Fibroblast of gingiva (primary cell): ENCODE data around the gene DENND1A.

ENCODE experiments used
- DNase-seq: peaks from one replicate; pipeline ENCODE4 v3.0.0-alpha.2; 2011; ENCODE audit warnings: low read depth

Gene DENND1A

DNA sequence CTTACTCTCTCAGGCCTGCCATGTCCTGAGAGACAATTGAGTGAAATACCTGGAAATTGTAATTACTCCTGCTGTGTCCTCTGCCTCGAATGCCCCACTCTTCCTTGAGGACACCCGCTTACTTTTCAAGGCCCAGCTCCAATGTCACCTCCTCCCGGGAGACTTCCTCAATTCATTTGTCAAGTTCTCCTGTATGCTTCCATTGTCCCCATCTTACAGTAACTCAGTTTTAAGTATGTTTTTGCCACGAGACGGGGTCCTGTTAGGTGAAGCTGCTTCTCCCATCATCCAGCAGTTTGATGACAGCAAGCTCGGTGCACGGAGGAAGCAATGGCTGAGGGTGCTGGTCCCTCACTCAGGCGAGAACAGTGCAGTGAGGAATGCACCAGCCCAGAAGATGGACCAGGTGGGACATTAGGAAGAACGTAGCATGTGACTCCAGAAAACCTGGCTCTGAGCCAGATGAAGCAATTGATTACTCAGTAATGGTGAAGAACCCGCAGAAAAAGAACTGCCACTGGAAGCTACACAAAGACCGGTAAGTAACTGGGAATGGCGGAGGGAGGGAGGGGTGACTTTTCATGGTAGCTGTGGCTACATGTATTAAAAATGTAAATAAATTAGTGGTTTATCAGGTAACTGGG, 274.8 kb downstream of the DENND1A start:
- no peak for DNase-seq

DNA sequence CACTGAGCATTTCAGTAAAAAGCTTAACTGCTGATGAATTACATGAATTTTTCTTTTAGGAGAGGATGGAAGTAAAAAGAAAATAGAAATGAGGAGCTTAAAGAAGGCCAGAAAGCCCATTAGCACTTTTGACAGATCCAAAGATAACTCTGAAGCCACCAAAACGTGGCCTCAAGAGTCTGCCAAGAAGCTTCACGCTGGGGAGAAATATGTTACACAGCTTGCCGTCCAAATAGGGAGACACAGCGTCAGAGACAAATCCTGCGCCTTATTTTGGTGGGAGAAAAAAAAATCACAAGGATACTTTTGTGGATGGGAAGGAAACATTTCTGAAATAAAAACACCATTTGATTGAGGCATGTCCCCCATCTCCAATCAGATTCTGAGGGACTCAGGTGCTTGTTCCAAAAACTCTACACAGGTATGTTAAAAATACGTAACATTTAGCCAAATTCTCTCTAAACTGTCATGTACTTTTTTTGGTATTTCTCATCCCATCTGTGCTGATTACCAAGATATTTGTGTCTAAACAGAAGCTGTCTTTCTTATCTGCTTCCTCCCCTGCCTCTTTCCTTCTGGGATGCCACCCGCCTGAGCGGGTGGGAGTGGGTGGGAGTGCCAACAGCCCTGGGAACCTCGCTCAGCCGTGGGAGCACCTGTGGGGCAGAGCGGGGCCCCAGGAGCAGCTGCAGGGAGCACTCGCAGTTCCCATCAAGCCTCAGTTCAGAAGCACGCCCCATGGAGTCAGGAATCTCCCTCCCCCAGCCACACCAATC, 275.5 kb downstream of the DENND1A start:
- no peak for DNase-seq

DNA sequence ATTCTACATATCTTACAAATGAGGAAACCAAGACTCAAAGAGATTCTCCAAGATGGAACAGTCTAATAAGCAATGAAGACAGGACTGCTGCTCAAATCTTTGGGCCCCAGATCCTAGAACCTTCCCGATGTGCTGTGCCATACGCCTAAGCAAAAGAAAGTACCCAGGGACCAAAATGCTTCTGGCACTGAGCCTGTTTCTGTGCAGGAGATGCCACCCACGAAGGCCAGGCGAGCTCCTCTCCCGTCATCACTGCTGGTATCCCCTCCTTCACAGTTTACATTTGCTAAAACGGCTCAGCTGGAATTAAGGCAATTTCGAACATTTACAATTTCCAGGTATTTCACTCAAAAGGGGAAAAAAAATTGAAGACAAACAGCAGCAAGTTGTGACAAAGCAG, 277.5 kb downstream of the DENND1A start:
- no peak for DNase-seq

DNA sequence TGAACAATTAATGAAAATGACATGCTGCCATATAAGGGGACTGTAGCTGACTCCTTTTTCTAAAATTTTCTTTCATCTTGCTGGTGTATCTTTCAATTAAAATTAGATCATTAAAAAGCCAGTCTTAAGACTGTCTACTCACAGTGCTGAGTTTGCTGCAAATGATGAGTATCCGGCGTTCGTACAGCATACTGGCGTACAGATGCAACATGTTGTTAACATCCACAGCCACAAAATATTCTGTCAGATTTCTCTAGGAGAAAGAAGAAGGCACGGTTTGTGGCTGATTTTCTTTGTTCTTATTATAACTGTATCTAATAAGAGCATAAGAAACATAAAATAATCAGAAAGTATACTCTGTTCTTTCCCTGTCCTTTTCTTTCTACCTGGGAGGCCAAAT, 278.1 kb downstream of the DENND1A start:
- no peak for DNase-seq

DNA sequence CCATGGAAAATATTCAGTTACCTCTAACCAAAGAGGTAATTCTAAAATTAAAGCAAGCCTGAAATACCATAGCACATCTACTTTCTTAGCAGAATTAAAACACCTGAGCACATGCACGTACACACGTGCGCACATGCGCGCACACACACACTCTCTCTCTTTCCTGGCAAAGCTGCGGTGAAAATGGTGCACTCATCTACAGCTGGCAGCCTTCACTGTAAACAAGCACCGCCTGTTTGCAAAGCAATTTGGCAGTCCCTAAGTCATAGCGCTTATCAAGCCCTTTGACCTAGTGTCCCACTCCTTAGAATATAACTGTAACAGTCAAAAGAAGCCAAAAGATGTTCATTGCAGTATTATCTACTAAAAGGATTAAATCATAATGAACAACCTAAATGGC, 278.7 kb downstream of the DENND1A start:
- DNase-seq = no peak

DNA sequence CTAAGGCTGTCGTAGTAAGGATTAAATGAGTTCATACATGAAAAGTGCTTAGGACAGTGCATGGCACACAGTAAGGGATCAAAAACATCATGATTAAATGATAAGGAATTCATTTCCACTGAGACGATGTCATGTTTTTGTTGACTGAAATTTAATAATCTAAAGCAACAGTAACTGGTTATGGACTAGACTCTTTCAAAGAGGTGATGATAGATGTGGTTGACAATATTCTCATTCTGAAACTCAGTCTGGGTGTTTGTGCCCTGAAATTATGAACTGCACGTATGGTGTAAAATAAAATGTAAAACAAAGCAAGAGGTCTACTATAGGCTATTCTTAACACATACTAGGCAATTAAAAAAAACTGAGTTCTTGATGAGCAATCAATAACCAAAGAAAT, 280.0 kb downstream of the DENND1A start:
- DNase-seq = no peak

DNA sequence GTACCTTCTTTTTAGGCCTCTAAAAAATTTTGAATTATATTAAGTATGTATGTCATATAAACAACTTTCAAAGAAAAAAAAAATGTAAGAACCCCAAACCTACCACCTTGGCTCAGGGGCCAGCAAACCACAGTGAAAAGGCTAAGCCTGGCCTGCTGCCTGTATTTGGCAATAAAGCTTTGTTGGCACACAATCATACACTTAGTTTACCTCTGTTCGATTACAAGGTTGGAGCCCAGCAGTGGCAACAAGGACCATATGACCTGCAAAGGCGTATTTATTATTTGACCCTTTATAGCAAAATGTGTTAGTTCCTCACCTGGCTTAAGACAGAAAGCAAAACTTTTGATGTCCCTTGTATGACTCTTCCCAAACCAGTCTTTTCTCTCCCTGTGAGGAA, 282.8 kb downstream of the DENND1A start:
- no peak for DNase-seq

DNA sequence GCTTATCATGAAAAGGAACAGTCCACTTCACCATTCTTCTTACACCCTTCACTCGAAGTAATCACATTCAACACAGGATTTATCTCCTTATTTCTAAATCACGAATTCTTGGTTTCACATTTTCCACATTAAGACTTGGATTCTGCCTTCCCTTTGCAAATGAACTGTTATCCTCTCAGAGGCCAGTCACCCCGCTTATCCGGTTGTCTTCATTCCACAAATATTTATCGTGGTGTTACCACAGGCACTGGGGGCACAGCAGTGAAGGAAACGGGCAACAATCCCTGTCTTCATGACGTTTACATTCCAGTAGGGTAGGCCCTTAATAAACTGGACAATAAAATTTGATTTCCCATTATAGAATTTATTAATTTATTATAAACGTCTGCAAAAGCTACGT, 284.2 kb downstream of the DENND1A start:
- no peak for DNase-seq

DNA sequence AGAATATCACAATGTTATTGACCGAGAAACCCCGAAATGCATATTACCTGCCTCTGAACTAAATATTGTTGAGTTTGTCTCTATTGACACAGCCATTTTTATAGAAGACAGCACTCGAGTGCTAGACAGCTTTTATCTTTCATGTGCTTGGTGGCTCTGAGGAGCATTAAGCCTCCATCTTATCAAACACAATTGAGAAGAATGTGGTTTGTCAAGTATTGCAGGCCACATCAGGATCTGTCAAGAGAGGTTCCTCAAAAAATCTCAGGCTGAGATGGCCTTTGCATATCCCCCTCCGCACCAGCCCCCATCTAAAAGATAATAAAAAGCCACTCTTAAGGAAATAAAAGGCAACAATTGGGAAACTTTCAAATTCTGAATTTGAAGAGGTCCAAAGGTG, 284.8 kb downstream of the DENND1A start:
- DNase-seq = no peak

DNA sequence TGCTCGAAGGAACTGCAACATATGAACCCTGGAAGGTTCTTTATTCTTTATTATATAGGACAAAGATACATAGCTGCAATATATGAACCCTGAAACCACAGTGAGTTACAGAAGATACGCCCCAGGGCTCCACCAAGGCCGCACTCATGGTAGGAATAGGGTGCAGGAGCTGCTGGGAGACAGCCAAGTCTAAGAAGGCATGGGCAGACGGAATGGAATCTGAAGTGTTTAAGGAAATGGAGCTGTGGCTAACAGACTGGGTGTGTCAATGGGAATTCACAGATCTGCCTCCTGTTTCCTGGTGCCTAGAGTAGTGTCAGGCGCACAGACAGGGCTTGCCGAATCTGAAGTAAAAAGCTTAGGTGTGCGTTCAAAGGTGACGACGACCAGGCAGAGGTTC, 286.4 kb downstream of the DENND1A start:
- DNase-seq = no peak

DNA sequence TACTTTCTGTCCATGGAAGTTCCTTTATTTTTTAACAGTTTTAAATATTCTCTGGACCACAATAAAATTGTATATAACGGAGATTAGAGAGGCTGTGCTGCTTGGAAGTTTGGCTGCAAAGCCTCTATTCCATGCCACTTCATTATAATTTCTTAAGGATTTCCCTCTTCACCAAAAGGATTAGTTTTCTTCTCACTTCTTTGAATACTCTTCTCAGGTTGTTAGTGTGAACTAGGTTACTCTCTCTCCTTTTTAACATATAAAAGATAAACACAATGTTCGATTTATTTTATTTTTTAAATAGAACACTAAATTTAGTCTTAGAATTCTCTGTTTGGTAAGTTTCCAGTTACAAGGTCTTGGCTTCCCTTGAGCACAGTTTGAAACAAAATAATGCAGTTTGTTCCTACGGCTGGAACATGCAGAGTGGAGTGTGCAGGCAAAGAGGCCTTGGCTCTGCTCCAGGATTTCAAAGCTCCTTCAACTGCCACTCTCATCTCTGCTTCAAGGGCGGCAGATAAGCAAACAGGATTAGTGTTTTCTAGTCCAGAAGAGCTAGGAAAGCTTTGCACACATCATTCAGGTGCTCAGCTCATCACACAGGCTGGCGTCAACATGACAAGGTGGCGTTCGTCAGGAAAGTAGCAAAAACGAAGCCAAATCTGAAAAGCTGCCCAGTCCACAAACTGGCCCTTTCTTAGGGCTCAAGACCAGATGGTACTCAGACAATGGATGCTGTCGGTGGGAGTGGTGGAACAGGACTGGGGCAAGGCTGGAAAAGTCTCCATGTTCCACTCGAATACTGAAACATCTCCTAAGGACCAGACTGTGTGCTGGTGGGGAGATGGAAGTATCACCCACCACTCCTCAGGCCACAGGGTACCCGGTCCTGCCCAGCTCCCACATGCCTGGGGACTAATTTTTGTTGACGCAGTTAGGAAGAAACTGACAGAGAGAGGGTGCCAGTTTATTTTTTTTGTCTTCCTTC, 287.3 kb downstream of the DENND1A start:
- no peak for DNase-seq

DNA sequence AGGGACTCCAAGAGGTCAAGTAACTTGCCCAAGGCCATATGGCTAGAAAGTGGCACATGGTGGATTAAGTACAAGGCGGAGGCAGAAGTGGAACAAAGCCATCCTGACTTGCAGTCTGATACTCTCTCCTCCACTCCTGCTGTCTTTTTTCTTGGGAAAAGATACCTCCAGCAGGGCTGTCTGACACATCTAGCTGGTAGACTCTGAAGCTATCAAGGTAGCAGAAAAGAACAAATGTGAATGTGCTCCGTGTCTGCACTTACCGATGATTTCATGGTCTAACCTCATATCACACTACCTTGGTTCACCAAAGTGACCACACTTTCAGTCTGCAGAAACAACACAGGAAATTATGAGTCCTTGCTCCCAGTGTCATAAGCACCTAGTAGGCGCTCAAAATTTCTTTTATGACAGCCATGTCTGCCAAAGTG, 289.1 kb downstream of the DENND1A start:
- DNase-seq = no peak

DNA sequence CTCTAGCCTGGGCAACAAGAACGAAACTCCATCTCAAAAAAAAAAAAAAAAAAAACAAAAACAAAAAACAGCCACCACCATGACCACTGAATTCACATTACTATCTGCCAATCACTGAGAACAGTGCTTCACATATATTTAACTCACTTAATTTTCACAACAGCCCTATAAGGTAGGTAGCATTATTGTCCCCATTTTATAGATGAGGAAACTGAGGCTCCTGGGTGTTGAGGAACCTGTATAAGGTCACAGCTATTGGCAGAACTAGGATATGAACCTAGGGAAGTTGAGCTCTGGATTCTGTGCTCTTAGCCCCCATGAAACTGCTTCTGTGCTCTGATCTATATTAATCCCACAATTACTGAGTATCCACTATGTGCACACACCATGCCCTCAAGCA, 290.2 kb downstream of the DENND1A start:
- no peak for DNase-seq

DNA sequence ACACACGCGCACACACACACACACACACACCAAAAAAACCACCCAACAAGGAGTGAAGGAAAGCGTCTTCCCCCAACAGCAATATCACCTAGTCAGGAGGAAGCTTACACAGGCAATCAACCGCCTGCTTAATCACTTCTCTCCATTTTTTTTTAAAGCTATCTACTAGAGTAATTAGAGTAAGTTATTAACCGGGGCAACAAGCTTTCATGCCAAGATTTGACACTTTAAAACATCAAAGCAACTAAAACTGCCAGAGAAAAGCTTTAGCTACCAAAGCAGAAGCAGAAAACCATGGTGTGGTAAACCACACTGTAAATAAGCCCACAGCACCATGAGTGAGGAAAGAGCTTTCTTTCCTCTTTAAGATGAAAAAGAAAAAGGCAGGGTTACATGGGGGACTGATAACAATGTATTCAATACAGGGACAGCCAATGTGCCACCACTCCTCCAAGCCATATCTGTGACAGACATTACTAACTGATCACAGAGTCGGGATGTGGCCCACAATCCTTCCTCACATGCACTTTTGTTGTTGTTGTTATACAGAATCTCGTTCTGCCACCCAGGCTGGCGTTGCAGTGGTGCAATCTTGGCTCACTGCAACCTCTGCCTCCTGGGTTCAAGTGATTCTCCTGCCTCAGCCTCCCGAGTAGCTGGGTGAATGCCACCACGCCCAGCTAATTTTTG, 291.8 kb downstream of the DENND1A start:
- DNase-seq = no peak

DNA sequence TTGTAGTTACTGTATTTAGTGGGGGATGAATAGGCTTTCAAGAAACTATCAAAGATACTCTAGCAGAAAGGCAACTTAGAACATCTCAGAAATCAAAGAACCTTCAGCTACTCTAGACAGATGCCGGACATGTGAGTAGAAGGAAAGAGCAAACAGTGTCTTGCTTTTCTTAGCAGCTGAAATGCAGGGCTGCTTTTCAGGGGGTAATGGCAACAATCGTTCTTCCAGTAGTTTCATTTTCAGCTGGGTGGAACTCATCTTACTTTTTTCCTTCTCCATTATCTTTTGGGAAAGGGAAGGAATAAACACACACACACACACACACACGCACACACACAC, 292.4 kb downstream of the DENND1A start:
- peak; percentile 41 for DNase-seq

DNA sequence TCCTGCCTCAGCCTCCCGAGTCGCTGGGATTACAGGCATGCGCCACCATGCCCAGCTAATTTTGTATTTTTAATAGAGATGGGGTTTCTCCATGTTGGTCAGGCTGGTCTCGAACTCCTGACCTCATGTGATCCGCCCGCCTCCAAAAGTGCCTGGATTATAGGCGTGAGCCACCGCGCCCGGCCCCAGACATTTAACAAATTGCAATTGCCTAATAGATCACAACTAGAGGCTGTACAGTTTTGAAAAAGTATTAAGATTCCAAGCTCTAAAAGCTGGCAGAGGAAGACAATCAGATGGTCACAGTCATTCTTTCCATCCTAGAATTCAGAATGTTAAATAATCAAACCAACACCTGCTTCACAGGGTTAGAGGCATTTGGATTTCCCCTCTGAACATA, 293.1 kb downstream of the DENND1A start:
- DNase-seq = peak; percentile 24

DNA sequence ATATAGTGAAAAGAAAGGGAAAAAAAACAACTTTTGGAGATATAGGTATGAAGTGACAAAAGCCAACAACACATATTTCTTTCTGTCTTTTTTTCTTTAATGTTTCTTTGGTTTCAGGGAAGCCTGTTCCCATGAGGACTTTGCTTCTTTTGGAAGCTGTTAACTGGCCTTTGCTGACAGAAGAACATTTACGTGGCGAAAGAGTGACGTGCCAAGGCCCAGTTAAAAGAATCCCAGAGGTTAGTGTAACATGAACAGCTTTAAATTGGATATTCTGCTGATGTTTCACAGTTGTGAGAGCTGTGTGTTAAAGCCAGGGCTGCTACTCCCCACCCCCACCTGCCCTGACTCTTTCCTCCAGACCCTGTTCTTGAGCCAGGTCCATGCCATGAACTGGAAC, 298.1 kb downstream of the DENND1A start:
- no peak for DNase-seq

DNA sequence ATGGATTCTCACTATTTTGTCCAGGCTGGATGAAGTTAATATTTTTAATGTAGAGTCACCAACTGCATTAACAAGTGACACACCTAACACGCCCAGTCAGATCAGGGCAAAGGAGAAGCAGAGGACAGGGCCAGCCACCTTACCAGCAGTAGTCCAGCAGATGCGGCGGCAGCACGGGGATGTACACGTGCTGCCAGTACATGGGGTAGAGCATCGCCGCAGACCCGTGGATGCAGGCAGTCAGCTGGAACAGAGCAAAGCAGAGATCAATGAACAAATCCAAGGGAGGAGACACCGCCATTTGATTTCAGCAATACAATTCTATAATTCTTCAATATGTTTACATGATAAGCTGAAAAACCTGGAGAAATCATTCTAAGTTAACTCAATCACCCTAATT, 299.7 kb downstream of the DENND1A start:
- DNase-seq = no peak

DNA sequence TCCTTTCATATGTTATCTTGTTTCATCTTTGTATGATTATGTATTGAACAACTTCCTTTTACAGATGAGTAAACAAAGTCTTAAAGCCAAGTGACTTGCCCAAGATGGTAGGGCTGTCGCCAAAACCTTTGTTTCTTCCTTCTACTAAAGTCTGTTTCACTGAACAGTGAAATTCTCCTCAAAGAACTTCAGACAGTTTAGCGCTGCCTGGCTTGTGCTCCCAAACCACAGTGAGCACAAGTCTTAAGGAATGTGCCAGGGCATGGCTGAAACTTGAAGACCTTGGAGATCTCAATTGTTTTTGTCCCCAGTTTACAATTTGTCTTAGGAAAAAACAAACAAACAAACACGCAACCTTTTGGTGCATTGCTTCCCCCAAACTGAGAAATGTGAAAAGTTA, 300.4 kb downstream of the DENND1A start:
- peak; percentile 51 for DNase-seq

DNA sequence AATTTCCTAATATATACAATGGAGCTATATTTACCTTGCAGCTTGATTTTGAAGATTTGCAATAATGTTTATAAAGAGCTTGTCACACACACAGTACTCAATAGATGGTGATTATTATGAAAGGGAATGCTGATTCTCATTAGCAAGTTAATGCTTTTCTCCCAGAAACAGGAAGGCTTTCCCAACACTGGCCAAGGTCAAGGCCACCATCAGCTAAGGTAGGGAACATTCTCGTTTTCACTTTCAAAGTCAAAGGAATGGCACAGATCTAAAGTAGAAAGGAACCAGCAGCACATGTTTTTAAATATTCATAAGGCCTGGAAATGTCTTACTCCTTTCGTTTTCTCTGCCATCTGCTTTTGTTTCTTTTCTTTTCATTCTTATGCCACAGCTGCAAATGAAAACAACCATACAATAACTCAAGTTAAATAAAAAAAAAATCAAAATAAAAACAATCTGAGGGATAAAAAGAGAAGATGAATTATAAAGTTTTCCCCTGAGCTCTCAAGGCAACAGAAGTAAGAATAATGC, 307.1 kb downstream of the DENND1A start:
- DNase-seq = no peak

DNA sequence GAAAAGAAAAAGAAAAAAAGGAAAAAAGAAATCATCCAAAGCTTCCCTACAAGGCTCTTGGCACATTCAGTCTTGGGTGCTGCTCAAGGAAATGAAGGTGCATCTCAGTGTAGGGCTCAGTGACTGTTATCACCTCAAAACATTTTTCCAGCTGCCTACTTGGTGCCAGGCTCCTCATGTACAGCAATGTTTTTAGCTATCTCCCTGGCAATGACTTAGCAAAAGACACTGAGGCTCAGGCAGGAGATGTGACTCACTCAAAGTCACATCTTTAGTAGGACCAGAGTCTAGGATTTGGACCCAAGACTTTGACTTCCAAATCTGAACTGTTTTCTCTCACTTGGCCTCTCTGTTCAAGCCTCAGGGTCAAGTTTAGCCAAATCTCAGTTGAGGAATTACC, 309.7 kb downstream of the DENND1A start:
- no peak for DNase-seq
